AG10803 (cell line): ENCODE measurements around the gene PTCH2.

Experiments used
- DNase-seq: peaks from one replicate; pipeline ENCODE4 v3.0.0; 2010; ENCODE audit warnings: low read depth
- H3K4me3 ChIP-seq: 2 replicates; pipeline ENCODE4 v1.5.1; 2011; ENCODE audit warnings: mild to moderate bottlenecking, low read length, control low read depth
- TF ChIP-seq, protein P1 (sequence below): conservative IDR thresholded peaks from 2 replicates; pipeline ENCODE4 v1.5.1; 2011; ENCODE audit warnings: mild to moderate bottlenecking, low read length, control low read depth, inconsistent platforms

Gene PTCH2

GRCh38 chr1:44775078-44775929, 67.7 kb downstream of the PTCH2 start, which contains the start of gene RPS8:
RPS8 (plus strand) TSS chr1:44775540; CDS start chr1:44775597, 57 bp downstream.
- peak; percentile 92 for DNase-seq
- peak within 1 kb of the TSS; percentile 91 for H3K4me3 ChIP-seq

More at GRCh38 chr1:44775078-44775929, 67.7 kb downstream of the PTCH2 start, which contains the start of gene RPS8:
- TF ChIP-seq, protein P1, sequence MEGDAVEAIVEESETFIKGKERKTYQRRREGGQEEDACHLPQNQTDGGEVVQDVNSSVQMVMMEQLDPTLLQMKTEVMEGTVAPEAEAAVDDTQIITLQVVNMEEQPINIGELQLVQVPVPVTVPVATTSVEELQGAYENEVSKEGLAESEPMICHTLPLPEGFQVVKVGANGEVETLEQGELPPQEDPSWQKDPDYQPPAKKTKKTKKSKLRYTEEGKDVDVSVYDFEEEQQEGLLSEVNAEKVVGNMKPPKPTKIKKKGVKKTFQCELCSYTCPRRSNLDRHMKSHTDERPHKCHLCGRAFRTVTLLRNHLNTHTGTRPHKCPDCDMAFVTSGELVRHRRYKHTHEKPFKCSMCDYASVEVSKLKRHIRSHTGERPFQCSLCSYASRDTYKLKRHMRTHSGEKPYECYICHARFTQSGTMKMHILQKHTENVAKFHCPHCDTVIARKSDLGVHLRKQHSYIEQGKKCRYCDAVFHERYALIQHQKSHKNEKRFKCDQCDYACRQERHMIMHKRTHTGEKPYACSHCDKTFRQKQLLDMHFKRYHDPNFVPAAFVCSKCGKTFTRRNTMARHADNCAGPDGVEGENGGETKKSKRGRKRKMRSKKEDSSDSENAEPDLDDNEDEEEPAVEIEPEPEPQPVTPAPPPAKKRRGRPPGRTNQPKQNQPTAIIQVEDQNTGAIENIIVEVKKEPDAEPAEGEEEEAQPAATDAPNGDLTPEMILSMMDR, result no peak
